HG03039 (cell line): ENCODE results near the gene CHCHD3.
A peak's percentile ranks its signal among the peaks of the same experiment; 100 is the strongest.

Source experiments
- ATAC-seq: cut with Tn5 transposase; IDR thresholded peaks from one replicate; pipeline ENCODE4 v1.9.1; 2021; ENCODE audit warnings: mild to moderate bottlenecking, moderate library complexity; ENCODE audit not compliant: unreplicated experiment

Gene CHCHD3

DNA sequence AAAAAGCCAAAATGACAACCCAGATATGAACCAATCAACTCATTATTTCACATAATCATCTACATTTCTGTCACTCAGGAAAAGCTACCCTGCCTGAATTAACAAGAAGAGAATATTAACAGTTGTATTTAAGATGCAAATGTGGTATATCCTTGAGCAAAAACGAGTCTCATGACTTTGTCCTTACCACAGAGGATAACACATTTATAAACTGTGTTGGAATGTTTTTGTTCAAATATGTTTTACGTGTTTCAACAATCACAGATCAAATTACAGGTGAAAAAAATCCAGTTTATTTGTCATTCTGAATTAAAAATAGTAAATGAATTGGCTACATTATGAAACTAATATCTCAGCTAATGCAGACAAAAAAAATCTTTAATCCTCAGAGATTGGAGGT is 34.6 kb downstream of the CHCHD3 start:
- ATAC-seq, result no peak

DNA sequence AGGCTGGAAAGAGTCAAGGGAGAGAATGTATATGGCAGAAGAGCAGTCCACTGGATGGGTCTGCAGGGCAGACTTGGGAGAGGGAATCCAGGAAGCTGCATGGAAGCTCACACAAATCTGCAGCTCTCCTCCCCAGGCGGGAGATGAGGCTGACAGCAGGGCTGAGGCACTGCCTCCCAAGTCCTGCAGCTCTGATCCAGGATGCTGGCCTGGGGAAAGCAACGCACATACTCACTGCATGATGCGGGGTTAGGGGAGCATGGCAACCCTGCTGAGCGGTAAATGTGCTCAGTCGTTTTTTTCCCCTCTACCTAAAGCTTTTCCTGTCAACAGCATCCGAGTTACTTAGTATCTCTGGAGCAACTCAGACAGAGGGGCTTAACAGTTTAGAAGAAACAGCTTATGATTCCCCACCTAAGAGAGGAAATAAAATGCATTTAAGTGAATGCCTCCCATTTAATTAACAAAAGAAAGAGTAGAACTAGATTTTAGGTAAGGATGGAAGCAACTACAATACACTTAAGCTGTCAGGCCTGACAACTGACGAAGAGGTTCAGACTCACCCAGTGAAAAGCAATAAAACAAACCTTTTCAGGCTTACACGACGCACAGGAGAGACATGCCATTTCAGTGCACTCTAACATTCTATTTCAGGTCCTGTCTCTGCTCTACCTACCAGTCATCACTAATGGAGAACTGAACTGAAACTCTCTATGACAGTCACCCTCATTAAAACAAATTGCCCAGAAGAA is 37.0 kb downstream of the CHCHD3 start:
- ATAC-seq, result no peak

DNA sequence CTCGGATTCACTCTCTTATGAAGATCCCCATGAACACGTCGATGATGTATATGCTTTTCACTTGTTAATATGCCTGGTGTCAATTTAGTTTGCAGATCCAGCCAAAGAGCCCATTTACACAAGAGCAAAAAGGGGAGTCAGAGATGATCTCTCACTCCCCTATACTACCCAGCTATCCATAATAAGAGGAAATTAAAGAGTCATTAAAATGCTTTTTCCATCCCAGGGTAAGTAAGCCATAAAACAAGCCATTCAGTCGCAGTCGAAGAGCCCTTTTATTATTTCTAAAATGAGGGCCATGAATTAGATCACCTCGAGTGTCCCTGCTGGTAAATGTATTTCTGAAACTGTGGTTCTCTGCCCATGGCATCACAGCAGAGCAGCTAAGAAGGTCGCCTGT is 41.2 kb downstream of the CHCHD3 start:
- no peak for ATAC-seq

DNA sequence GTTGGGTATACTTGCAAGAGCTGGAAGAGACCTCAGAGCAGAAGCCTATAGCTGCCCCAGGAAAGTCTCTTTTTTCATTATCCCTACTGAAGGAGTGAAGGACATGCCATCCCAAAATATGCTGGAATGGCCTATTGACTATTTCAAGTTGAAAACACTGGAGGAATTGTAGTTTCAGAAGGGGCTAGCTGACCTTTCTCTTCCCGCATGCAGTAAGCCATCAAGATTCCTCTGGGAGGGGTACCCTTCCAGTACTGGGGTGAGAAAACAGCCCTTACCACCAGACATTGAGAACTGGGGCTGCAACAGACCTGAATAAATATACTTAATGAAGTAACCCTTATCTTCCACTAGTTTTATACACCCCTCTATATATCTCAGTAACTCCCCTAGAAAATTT is 41.7 kb downstream of the CHCHD3 start:
- ATAC-seq, result no peak

DNA sequence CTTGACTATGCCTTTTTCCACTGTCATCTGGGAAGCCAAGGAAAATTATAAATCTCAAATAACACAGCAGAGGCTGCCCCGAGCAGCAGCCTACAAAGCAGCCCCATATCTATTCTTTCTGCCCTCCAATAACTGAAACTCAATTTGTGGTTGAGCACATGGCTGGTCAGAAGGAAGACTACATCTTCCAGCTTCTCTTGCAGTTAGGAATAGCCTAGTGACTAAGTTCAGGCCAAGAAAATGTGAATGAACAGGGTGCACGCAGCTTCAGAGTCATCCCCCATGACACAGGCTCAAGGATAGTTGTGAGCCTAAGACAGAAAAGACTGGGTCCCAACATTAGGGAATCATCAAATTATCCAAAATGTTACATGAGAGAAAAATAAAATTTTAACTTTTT is 42.3 kb downstream of the CHCHD3 start:
- ATAC-seq, result no peak

DNA sequence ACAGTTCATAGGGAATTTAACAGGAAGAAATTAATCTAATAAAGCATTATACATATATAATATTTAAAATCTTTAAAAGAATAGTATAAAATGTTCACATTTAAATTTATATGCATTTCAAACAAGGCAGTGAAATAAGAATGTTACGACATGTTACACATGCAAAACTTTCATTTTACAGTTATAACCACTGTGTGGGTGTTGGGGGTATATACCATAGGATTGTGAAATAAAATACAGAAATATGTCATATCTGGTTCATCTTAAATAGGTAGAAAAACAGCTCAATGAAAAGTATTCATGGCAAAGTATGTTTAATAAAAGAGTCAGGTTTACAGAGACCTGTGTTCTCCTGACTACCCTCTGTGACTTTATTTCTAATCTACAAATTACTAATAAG is 45.6 kb downstream of the CHCHD3 start:
- no peak for ATAC-seq

DNA sequence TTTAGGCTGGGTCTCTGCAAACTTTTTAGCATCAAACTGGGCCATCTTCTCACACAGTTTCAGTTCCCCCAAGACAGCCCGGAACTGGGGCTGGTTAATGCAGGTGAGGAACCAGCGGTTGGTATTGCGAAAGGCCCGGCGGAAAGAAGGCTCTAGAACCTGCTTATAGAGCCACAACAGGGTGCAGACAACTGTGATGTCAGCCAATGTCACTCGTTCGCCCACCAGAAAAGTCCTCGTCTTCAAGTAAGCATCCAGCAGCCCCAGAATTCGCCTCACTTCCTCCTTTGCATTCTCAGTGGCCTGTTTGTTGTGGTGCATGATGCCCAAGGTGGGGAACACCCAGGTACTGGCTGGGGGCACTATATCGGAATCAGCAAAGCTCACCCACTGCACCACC is 46.6 kb downstream of the CHCHD3 start:
- ATAC-seq, result peak; percentile 89

DNA sequence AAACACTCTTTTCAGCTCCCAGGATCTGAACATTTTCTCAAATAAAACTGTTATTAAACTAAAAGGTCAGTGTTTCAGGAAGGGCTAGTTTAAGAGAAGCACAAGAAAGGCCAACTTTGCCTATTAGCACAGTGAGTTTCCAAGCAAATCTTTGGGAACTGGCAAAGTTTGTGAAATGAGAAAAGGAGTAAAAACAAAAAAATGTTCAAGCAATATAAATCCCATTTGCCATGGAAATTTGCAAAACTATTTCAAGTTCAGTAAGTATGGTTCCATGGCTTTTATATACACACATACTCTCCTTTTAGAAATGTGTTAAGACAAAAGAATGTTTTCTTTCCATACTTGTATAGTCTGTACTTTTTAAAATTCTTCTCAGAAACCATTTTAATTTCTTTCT is 51.5 kb downstream of the CHCHD3 start:
- no peak for ATAC-seq

DNA sequence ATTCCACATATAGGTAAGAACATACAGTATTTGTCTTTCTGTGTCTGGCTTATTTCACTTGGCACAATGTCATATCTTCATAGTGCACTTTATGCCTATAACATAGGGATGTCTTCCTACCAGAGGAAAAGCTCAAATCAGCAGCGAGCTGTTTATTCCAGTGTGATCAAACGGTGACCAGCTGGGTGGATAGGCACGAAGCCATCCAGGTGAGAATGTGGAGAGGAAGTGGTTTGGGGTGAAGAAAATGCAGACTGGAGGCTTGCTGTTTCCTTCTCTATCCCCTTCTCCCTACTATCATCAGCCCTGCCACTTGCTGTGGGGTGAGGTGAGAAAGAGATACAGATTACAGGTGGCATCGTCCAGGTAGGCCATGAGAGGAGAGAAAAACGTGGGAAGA is 52.4 kb downstream of the CHCHD3 start:
- ATAC-seq, result no peak

DNA sequence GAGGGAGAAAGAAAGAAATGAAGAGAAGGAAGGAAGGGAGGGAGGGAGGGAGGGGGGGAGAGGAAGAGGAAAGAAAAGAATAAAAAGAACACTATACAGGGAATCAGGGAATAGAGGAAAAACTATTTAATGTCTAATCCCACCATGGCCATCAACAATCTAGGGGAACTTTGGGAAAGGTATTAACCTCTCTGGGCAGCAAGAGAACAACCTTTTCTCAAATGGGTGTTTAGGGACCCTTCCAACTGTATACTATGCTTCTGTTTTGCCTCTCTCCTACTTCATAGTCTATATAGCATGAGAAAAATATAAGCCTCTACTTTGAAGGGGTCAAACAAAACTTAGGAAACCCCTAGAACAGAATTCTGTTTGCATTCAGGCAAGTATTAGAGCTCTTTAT is 54.5 kb downstream of the CHCHD3 start:
- no peak for ATAC-seq

DNA sequence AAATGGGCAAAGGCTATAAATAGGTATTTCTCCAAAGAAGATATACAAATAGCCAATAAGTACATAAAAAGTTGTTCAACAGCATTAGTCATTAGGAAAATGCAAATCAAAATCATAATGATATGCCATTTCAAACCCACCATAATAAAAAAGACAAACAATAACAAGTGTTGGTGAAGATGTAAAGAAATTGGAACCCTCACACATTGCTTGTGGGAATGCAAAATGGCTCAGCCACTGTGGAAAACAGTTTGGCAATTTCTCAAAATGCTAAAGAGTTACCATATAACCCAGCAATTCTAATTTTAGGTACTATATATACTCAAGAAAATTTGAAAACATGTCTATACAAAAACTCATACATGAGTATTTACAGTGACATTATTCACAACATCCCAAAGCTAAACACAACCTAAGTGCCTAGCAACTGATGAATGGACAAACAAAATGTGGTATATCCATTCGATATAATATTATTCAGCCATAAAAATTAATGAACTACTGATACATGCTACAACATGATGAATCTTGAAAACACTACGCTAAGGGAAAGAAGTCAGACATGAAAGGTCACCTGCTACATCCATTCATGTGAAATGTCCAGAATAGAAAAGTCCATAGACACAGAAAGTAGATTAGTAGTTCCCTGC is 55.6 kb downstream of the CHCHD3 start:
- no peak for ATAC-seq

DNA sequence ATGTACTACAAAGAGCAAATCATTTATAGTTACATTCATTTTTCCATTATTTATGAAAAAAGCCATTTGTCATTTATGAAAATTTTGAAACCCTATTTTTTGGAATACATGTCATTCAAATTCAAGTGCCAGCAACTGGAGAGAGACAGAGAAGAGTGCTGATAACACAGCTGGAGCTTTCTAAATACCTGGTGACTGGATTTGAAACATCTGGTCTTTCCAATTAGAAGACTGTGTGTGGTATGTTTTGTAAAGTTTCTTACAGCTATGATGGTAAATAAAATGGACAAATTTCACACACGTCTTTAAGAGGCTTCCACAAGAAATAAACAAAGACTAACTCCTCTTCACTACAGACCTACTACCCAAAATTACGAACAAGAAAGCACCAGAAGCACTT is 56.8 kb downstream of the CHCHD3 start:
- ATAC-seq, result no peak

DNA sequence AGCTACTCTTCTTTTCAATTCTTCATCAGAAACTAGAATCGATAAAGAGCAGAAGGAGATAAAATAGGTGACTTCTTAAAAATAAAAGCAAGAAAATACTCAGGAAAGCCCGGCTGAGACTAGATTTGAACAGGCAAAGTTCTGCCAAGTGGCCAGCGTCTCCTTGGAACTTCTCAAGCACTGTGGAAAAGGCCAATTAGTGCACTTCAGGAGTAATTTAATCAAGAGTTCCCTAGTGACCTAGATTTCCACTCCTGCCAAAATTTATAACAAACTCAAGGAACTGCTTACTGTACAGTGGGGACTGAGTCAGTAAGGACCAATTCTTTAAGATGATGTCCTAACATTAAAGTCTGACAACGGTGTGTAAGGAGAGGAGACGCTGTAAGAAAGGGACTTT is 57.3 kb downstream of the CHCHD3 start:
- ATAC-seq, result no peak

DNA sequence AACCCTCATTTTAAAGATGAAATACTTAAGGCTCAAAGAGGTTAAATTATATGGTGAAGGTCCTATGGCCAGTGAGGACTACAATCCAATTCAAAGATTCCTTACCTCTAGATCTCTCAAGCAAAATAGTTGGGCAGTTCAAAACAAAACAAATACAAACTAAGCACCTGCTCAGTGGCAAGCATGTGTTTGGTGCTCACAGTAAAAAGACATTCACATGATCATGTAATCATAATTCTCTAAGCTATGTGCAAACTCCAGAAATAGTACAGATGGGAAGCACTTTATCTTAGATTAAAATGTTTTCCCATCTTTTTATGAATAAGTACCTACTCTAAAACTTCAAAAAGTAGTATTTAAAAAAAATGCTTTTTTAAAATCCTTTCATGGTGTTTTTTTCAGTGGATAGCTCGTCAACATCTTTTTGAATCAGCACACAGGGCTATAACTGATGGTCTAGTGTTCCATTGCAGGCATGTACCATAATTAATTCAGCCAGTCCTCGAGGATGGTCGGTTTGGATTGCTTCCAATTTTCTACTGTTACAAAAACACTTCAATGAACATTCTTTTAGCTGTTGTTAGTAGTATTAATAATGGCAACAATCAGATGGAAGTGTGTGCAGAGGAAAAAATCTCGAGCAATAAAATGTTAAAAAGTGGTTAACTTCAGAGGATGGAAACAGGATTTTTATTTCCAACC is 58.4 kb downstream of the CHCHD3 start:
- no peak for ATAC-seq

DNA sequence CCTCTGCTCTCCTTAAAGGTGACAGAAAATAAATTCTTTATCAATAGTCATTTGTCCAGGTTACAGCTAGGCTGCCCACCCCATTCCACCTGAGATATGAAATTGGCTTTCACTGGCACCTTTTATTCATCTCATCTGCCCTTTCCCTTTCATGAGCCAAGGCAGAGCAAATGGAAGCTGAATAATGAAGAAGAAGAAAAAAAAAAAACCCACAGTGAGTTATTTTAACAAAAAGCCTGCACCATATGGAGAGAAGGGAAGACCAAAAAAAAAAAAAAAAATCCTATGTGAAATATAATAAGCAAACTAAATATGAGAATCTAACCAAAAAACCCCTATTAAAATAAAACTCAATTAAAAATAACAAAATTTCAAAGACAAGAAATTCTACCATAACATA is 59.2 kb downstream of the CHCHD3 start:
- no peak for ATAC-seq

DNA sequence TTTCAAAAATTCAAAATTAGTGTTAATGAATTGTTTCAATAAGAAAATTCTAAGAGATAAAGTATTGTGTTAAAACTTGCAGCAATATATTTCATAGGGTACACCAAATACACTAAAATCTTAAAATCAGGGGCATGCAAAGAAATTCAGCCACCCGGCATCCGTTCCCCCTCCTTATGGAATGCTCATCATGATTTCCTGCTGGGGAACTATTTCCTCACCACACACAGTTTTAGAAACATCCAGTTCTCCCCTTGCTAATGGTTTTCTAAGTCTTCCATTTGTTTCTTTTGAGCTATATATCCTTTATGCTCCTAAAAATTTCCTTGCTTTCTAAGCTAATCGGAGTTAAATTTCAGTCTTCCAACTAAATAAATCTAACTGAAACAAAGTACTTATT is 60.7 kb downstream of the CHCHD3 start:
- ATAC-seq, result no peak

DNA sequence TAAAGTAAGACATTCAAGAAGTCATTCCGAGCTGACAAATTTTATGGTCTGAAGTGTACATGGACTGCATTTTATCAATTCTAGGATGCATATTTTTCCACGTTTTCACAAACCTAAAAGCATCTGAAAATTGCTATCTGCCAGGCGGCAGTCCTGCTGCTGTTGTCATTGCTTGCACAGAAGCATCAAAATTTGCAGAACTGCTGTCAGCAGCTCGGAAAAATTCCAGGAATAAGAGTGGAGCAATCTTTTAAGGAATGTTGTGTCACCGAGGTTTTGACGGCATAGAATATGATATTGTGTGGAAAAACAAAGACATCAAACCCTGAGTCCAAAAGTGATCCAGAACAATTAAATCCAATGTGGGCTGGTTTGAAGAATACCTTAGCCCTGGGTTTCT is 61.4 kb downstream of the CHCHD3 start:
- no peak for ATAC-seq

DNA sequence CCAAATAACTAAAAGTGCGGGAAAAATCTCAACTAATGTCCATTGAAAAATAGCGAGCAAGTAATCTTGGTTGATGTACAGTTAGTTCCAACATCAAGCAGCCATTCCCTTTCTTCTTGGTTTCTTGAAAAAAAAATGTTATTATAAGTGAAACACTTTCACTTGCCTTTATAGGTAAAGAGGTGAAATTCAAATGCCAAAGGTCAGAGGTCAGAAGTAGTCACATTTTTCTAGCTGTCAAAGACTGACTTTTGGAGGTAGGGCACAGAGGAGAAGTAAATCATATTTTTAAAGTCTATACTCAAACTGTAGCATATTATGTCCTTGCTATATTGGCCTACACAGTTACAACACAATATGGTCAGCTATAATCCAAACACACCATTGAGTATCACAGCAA is 62.3 kb downstream of the CHCHD3 start:
- ATAC-seq, result no peak

DNA sequence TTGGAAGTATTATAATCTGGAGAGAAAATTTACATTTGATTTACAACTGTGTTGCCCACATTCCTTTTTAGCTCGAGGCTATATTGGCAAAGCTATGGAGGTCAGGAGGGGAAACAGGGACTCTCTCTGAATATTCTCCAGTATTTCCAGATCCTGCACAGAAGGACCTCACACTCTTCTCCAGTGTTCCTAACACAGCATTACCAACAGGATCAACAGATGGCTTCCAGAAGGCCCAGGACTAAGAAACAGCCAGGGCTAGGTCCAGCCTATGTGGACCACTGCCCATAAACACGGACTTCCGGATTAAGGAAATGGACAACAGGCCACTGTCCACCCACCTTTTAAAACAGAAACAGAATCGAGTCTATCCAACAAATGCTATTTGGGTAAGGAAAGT is 65.3 kb downstream of the CHCHD3 start:
- no peak for ATAC-seq

DNA sequence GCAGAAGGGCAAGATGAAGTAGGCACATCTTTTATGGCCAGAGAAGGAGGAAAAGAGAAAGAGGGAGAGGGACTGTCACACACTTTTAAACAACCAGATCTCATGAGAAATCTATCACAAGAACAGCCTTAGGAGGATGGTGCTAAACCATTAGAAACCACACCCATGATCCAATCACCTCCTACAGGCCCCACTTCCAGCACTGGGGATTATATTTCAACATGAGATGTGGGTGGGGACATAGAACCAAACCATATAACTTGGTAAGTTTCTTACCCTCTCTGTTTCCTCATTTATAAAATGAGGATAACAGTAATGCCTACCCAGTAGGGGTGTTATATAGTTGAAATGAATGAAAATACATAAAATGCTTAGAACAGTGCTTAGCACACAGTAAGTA is 66.0 kb downstream of the CHCHD3 start:
- ATAC-seq, result no peak

DNA sequence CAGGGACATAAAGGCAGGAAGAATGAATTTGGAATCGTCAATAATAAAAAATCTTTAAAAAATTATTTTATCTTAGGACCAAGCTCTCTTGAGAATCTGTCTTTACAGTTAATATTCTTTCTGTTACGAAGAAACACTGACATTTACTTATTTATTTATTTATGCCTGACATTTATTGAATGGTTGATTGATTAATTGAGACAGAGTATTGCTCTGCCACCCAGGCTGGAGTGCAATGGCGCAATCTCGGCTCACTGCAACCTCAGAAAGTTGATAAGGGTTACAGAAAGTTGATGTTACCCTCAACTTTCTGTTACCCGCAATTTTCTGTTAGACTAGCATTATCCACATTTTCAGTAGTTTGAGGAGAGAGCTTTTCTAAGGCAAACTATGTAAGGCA is 70.1 kb downstream of the CHCHD3 start:
- no peak for ATAC-seq
